ENCODE measurements around the gene RPGRIP1L. TPM values are rescaled to one million over a fixed set of nuclear protein-coding genes. Genes with fewer than 3 reads are reported as not detected.

The RPGRIP1L gene
- total RNA-seq, 1 donor from 2014 or later = 14.0 TPM

Other genes with a start within 250 kb of the RPGRIP1L start
- 32.5 TPM for gene AKTIP, start 200.7 kb downstream of the RPGRIP1L start, total RNA-seq
- 151 TPM for gene FTO, start 297 bp upstream of the RPGRIP1L start, total RNA-seq

Measured in temporal lobe (tissue), 1 donor.